GM10847 (cell line): ENCODE measurements around the gene TIMM21.

ENCODE experiments used
- POLR2A ChIP-seq: IDR thresholded peaks from 2 replicates; pipeline ENCODE4 v1.6.1; 2011; ENCODE audit not compliant: insufficient read length; ENCODE audit errors: extremely low read depth

TIMM21 gene

GRCh38 chr18:74139888-74140287 is 8.4 kb upstream of the TIMM21 start:
- no peak for TF ChIP-seq POLR2A

GRCh38 chr18:74140582-74140981 is 7.7 kb upstream of the TIMM21 start:
- no peak for TF ChIP-seq POLR2A

DNA sequence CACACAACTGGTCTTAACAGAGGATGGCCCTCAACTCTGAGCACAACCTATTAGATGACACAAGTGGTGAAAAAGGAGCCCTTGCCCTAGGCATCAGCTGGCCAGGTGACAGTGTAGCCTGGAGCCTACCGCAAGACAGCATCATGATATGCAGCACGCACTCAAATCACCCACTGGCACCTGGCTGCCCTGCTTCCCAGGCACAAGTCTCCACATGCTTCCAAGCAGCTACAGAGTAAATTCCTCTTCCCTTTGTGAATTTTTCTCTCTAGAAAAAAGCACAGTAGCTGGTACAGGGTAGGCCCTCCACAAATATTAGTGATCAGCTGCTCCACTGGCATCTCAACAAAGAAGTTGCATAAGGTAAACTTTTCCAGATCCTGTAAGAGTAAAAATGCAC is 6.7 kb upstream of the TIMM21 start:
- TF ChIP-seq POLR2A, result no peak

- TF ChIP-seq POLR2A, result no peak
Measured at GRCh38 chr18:74142252-74142651, 6.1 kb upstream of the TIMM21 start.

DNA sequence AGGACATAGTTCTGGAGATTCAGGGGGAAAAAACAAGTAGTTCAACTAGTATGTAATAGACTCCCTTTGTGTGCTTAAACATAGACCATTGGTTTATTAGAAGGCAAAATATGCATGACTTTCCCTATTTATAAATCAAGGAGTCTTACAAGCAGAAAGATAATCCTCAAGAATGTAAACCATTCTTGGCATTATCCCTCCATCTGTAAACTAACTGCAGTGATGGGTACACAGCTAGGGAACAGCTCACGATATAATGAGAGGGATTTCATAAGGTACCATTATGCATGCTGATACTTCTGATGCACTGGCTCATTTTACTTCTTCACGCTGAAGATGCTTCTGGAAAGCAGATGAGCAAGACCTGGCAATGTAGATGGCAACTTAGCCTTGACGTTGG is 1.6 kb upstream of the TIMM21 start:
- no peak for TF ChIP-seq POLR2A

DNA sequence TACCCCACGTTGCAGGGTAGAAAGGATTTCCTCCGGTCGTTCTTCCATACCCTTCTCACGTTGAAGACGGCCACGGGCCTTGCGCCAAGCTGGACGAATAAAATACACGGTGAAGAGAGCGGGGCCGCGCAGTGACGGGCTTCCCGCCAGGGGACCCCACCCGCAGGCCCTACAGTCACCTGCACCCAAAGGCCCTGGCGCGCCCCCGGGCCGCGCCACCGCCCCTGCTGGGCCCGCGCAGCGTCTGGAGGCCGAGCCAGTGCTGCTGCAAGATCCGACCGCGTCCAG is 888 bp upstream of the TIMM21 start:
- no peak for TF ChIP-seq POLR2A

GRCh38 chr18:74148543-74149070 is 284 bp downstream of the TIMM21 start:
- TF ChIP-seq POLR2A, result no peak

GRCh38 chr18:74149878-74150277 is 1.6 kb downstream of the TIMM21 start:
- no peak for TF ChIP-seq POLR2A

GRCh38 chr18:74152270-74152669 is 3.9 kb downstream of the TIMM21 start:
- TF ChIP-seq POLR2A, result no peak

DNA sequence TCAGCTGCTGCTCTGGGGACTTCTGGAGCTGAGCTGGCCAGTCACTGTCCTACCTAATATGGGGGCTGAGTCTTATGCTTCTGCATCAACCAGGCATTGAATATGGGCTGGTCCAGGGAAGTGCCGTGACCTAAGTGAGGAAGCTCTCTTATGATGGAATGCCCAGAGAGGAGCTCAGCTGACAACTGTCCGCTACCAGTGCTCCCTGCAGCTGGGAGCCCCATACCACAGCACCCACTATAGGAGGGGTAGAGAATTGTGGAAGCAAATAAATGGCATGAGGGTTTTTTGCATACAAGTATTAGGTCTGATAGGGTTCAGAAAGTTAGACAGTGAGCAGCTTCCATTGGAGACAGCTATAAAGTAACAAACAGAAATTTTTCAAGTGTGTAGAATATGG is 4.5 kb downstream of the TIMM21 start:
- TF ChIP-seq POLR2A, result no peak

DNA sequence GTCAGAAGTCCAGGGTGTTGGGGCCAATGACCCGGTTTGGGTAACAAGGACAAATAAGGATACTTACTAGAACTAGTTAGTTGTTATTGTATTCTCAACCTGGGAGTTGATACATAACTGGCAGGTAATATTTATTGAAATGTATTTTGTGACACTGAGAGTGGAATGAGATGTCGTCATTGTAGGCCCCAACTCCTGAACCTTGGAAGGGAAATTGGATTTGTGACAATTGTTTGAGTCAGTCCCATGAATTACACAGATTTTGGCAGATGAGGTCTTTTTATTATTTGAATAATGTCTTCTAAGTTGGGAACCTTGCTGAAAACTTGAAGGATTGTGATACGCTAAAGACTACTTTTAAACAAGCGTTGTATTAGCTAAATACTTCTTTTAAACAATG is 5.1 kb downstream of the TIMM21 start:
- no peak for TF ChIP-seq POLR2A

GRCh38 chr18:74153793-74154192 is 5.5 kb downstream of the TIMM21 start:
- no peak for TF ChIP-seq POLR2A

GRCh38 chr18:74154716-74155115 is 6.4 kb downstream of the TIMM21 start:
- TF ChIP-seq POLR2A, result no peak

GRCh38 chr18:74155276-74155675 is 7.0 kb downstream of the TIMM21 start:
- TF ChIP-seq POLR2A, result no peak

- TF ChIP-seq POLR2A, result no peak
Measured at GRCh38 chr18:74163019-74163660, 14.8 kb downstream of the TIMM21 start.

GRCh38 chr18:74166386-74166785 is 18.1 kb downstream of the TIMM21 start:
- TF ChIP-seq POLR2A, result no peak

GRCh38 chr18:74171910-74172606 is 23.7 kb downstream of the TIMM21 start:
- no peak for TF ChIP-seq POLR2A
